Activated naive CD4-positive, alpha-beta T cell treated with anti-CD3 and anti-CD28 coated beads, Interleukin-2, amount 50 U/mL, for 24 hours (primary cell): ENCODE results near the gene RALGAPA2.

Experiments used
- H3K27ac Mint-ChIP-seq: one replicate; pipeline ENCODE4 v1.8.0; 2021; ENCODE audit warnings: mild to moderate bottlenecking, mixed read lengths
- H3K27me3 Mint-ChIP-seq: one replicate; pipeline ENCODE4 v1.8.0; 2021; ENCODE audit warnings: mixed read lengths
- H3K36me3 Mint-ChIP-seq: one replicate; pipeline ENCODE4 v1.8.0; 2021; ENCODE audit warnings: mixed read lengths
- H3K4me1 Mint-ChIP-seq: one replicate; pipeline ENCODE4 v1.8.0; 2021; ENCODE audit warnings: mixed read lengths
- H3K4me3 Mint-ChIP-seq: one replicate; pipeline ENCODE4 v1.8.0; 2021; ENCODE audit warnings: mild to moderate bottlenecking, mixed read lengths
- H3K9me3 Mint-ChIP-seq: one replicate; pipeline ENCODE4 v1.8.0; 2021; ENCODE audit warnings: mixed read lengths

The RALGAPA2 gene

GRCh38 chr20:20630551-20630950, 81.9 kb downstream of the RALGAPA2 start:
- Mint-ChIP-seq H3K9me3 (no peaks in the 10 kb centered on the region), H3K4me3 (no peak overlapping the region), H3K36me3 (peaks cover 45% of the 10 kb centered on the region), H3K27ac (no peak overlapping the region), H3K4me1 (no peaks in the 10 kb centered on the region), H3K27me3 (no peaks in the 10 kb centered on the region)

GRCh38 chr20:20629556-20630188, 82.8 kb downstream of the RALGAPA2 start:
- H3K4me3 Mint-ChIP-seq = no peak overlapping the region
- peaks cover 43% of the 10 kb centered on the region for H3K36me3 Mint-ChIP-seq
- no peak overlapping the region for H3K27ac Mint-ChIP-seq
- no peaks in the 10 kb centered on the region for H3K27me3 Mint-ChIP-seq
- H3K4me1 Mint-ChIP-seq = no peaks in the 10 kb centered on the region
- H3K9me3 Mint-ChIP-seq = no peaks in the 10 kb centered on the region

- Mint-ChIP-seq H3K9me3 (no peaks in the 10 kb centered on the region), H3K4me3 (no peak overlapping the region), H3K27me3 (no peaks in the 10 kb centered on the region), H3K4me1 (no peaks in the 10 kb centered on the region), H3K36me3 (peaks cover 38% of the 10 kb centered on the region), H3K27ac (no peak overlapping the region)
These were observed 84.1 kb downstream of the RALGAPA2 start for GRCh38 chr20:20628314-20628713.

DNA sequence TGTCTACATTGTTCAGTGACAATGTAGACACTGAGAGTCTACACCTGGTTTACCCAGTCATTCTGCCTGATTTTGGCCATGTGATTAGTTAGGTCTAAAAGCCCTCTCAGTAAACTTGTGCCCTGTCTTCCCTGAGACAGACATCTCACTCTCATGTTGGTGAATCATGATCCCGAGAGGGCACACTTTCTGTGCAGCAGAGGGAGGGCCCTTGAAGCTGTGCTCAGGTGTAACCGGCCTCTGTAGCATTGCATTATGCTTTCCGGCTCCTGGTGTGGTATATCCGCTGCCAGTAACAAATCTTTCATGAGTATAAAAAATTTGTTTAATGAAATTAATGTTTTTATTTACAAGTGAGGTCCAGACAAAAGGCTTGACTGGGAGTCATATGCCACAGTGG, 85.0 kb downstream of the RALGAPA2 start:
- H3K4me3 Mint-ChIP-seq = no peak overlapping the region
- peaks cover 33% of the 10 kb centered on the region for H3K36me3 Mint-ChIP-seq
- no peaks in the 10 kb centered on the region for H3K9me3 Mint-ChIP-seq
- H3K27ac Mint-ChIP-seq = no peak overlapping the region
- no peaks in the 10 kb centered on the region for H3K4me1 Mint-ChIP-seq
- no peaks in the 10 kb centered on the region for H3K27me3 Mint-ChIP-seq

- Mint-ChIP-seq H3K36me3 (peaks cover 31% of the 10 kb centered on the region), H3K4me1 (no peaks in the 10 kb centered on the region), H3K27me3 (no peaks in the 10 kb centered on the region), H3K27ac (no peak overlapping the region), H3K9me3 (no peaks in the 10 kb centered on the region), H3K4me3 (no peak overlapping the region)
These were observed 87.5 kb downstream of the RALGAPA2 start for GRCh38 chr20:20624914-20625313.

DNA sequence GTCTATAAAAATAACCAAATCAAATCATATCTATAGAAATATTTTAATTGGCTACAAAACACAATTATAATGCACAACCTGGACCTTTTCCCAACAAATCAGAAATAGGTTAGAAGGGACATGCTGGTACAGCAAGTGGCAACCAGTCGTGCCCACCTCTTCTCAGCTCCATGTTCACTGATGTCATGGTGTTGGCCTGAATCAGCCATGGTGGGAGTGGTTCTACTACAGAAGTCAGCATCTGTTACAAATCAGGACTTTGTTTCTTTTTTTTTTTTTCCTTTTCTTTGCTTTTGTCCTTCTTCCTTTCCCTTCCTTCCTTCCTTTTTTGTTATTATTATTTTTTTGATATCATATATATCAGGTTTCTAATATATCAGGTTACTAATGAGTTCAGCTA, 91.2 kb downstream of the RALGAPA2 start:
- Mint-ChIP-seq H3K27ac (no peak overlapping the region), H3K4me1 (no peaks in the 10 kb centered on the region), H3K36me3 (peaks cover 22% of the 10 kb centered on the region), H3K9me3 (no peaks in the 10 kb centered on the region), H3K4me3 (no peak overlapping the region), H3K27me3 (no peaks in the 10 kb centered on the region)

- Mint-ChIP-seq H3K36me3 (peaks cover 25% of the 10 kb centered on the region), H3K9me3 (no peaks in the 10 kb centered on the region), H3K27me3 (no peaks in the 10 kb centered on the region), H3K4me3 (no peak overlapping the region), H3K4me1 (no peaks in the 10 kb centered on the region), H3K27ac (no peak overlapping the region)
These were observed 98.1 kb downstream of the RALGAPA2 start for GRCh38 chr20:20614391-20614790.

DNA sequence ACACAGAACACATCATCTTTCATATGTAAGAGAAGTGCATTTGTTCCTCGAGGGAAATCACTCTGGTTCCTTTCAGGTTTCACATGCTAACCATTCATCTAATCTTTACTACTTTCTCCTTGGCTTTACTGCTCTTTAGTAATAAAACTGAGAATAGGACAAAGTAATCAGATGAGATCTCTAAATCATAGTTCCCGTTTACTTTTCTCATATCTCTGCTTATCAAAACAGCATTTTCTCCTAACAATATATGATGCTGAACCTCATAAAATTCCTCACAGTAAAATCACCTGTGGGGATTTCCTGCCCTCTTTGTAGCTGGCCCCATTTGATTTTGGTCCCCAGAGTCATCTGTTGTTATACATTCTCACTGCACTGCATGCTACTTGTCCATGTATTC, 100.2 kb downstream of the RALGAPA2 start:
- Mint-ChIP-seq H3K9me3 (no peaks in the 10 kb centered on the region), H3K27ac (no peak overlapping the region), H3K36me3 (peaks cover 24% of the 10 kb centered on the region)

GRCh38 chr20:20611167-20611566, 101.3 kb downstream of the RALGAPA2 start:
- Mint-ChIP-seq H3K36me3 (peaks cover 25% of the 10 kb centered on the region), H3K9me3 (no peaks in the 10 kb centered on the region), H3K4me1 (no peaks in the 10 kb centered on the region), H3K27me3 (no peaks in the 10 kb centered on the region), H3K27ac (no peak overlapping the region), H3K4me3 (no peak overlapping the region)

More for the DNA sequence above, 100.2 kb downstream of the RALGAPA2 start:
- no peaks in the 10 kb centered on the region for H3K4me1 Mint-ChIP-seq
- no peak overlapping the region for H3K4me3 Mint-ChIP-seq
- no peaks in the 10 kb centered on the region for H3K27me3 Mint-ChIP-seq

DNA sequence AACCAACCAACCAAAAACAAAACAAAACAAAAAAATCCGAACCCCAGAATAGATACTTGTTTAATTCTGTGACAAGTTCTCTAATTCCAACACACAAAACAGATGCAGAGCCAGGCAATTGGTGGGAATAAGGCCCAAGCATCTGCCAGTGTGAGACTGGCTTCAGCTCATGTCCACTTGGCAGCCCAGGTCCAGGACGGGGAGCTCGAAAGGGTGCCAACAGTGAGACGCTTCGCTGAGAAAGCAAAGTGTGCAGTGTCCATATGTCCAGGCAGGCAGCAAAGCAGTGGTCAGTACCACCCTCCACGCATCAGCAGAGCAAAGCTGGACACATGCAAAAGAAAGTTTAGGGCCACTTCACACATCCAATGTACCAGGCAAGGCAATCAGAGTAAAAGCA, 102.9 kb downstream of the RALGAPA2 start:
- H3K9me3 Mint-ChIP-seq = no peaks in the 10 kb centered on the region
- H3K27ac Mint-ChIP-seq = no peak overlapping the region
- peaks cover 26% of the 10 kb centered on the region for H3K36me3 Mint-ChIP-seq
- no peaks in the 10 kb centered on the region for H3K4me1 Mint-ChIP-seq
- H3K27me3 Mint-ChIP-seq = no peaks in the 10 kb centered on the region
- H3K4me3 Mint-ChIP-seq = no peak overlapping the region

GRCh38 chr20:20608641-20609040, 103.8 kb downstream of the RALGAPA2 start:
- Mint-ChIP-seq H3K9me3 (no peaks in the 10 kb centered on the region), H3K4me3 (no peak overlapping the region), H3K36me3 (peaks cover 24% of the 10 kb centered on the region), H3K4me1 (no peaks in the 10 kb centered on the region), H3K27ac (no peak overlapping the region), H3K27me3 (no peaks in the 10 kb centered on the region)

- H3K4me1 Mint-ChIP-seq = no peaks in the 10 kb centered on the region
These were observed 104.4 kb downstream of the RALGAPA2 start for GRCh38 chr20:20608041-20608440.

GRCh38 chr20:20606881-20607280, 105.6 kb downstream of the RALGAPA2 start:
- no peaks in the 10 kb centered on the region for H3K9me3 Mint-ChIP-seq
- H3K36me3 Mint-ChIP-seq = peaks cover 24% of the 10 kb centered on the region
- H3K4me3 Mint-ChIP-seq = no peak overlapping the region
- H3K27me3 Mint-ChIP-seq = no peaks in the 10 kb centered on the region
- H3K4me1 Mint-ChIP-seq = no peaks in the 10 kb centered on the region
- H3K27ac Mint-ChIP-seq = no peak overlapping the region

More at GRCh38 chr20:20608041-20608440, 104.4 kb downstream of the RALGAPA2 start:
- Mint-ChIP-seq H3K4me3 (no peak overlapping the region), H3K27ac (no peak overlapping the region), H3K9me3 (no peaks in the 10 kb centered on the region), H3K27me3 (no peaks in the 10 kb centered on the region), H3K36me3 (peaks cover 22% of the 10 kb centered on the region)

DNA sequence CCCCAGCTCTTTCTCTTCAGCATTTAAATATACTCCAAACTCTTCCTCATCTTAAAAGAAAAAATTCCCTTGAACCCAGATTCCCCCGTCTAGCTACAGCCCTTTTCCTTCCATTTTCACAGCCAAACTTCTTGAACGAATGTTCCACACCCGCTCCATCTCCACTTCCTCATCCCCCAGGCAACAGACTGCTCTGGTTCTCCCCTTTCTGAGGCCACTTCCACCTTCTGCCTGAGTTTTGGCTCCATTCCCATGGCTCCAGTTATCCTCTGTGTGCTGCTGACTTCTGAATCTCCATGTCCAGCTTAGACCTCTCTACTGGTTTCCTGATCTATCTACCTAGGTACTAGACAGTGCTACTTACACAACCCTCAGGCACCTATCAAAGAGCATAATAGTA, 106.4 kb downstream of the RALGAPA2 start:
- Mint-ChIP-seq H3K27me3 (no peaks in the 10 kb centered on the region), H3K9me3 (no peaks in the 10 kb centered on the region), H3K4me3 (no peak overlapping the region), H3K36me3 (peaks cover 24% of the 10 kb centered on the region), H3K4me1 (no peaks in the 10 kb centered on the region), H3K27ac (no peak overlapping the region)

GRCh38 chr20:20604907-20605306, 107.5 kb downstream of the RALGAPA2 start:
- Mint-ChIP-seq H3K9me3 (no peaks in the 10 kb centered on the region), H3K4me1 (no peaks in the 10 kb centered on the region), H3K4me3 (no peak overlapping the region), H3K27ac (no peak overlapping the region), H3K36me3 (peaks cover 23% of the 10 kb centered on the region), H3K27me3 (no peaks in the 10 kb centered on the region)

DNA sequence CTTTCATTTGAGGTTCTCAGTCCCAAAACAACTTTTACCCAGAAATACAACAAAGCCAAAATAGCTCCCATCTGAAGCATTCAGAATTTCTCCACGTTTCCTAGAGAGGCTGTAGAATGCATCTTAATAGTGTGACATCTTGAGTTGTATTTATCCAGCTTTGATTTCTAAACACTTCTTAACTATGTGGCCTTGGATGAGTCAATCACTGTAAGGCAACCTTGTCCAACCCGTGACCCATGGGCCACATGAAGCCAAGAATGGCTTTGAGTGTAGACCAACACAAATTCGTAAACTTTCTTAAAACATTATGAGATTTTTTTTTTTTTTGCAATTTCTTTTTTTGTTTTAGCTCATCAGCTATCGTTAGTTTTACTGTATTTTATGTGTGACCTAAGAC, 108.1 kb downstream of the RALGAPA2 start:
- no peak overlapping the region for H3K27ac Mint-ChIP-seq
- H3K4me3 Mint-ChIP-seq = no peak overlapping the region
- H3K36me3 Mint-ChIP-seq = peaks cover 20% of the 10 kb centered on the region

GRCh38 chr20:20603339-20603990, 109.0 kb downstream of the RALGAPA2 start:
- Mint-ChIP-seq H3K4me1 (no peaks in the 10 kb centered on the region), H3K4me3 (no peak overlapping the region), H3K27ac (no peak overlapping the region), H3K9me3 (no peaks in the 10 kb centered on the region), H3K27me3 (no peaks in the 10 kb centered on the region), H3K36me3 (peaks cover 19% of the 10 kb centered on the region)

More for the DNA sequence above, 108.1 kb downstream of the RALGAPA2 start:
- Mint-ChIP-seq H3K4me1 (no peaks in the 10 kb centered on the region), H3K9me3 (no peaks in the 10 kb centered on the region), H3K27me3 (no peaks in the 10 kb centered on the region)
